Lower leg skin (tissue), 4 donors: ENCODE measurements around the gene JAK1. TPM values are rescaled to one million over a fixed set of nuclear protein-coding genes. Genes with fewer than 3 reads are reported as not detected.

Experiments used
- DNase-seq, 2 donors: peaks; one replicate each; pipeline ENCODE4 v3.0.0-alpha.2; 2019; ENCODE audit warnings: low spot score in 2 of 2
- H3K4me3 ChIP-seq: fragments of 200-600 bp; sonication (generic); 2 replicates; pipeline ENCODE4 v1.5.1; 2017; ENCODE audit warnings: mild to moderate bottlenecking, low read depth; ENCODE audit not compliant: poor library complexity, severe bottlenecking
- CTCF ChIP-seq, 3 donors: fragments of 450-650 bp; IDR thresholded peaks; one replicate each; pipeline ENCODE4 v1.5.1; 2016; ENCODE audit warnings: antibody characterized with exemption in 3 of 3, mild to moderate bottlenecking in 3 of 3, moderate library complexity in 2 of 3
- POLR2A ChIP-seq, 2 donors: fragments of 450-650 bp; IDR thresholded peaks; one replicate each; pipeline ENCODE4 v1.6.1; 2016 to 2017; ENCODE audit warnings: antibody characterized with exemption in 2 of 2, mild to moderate bottlenecking in 1 of 2, moderate library complexity in 1 of 2
- WGBS, 2 donors: methylation state at CpG; one replicate each; pipeline ENCODE4 v1.1.5; 2018; 5-methylcytosine and 5-hydroxymethylcytosine counted together
- intact Hi-C: fragments of 100-400 bp; cut with DNase I; formaldehyde crosslinking; loops from one replicate; pipeline ENCODE4 v1.15.0; 2023; ENCODE audit warnings: low total_unique reads
- total RNA-seq, 4 donors: library from RNA; depleted of rRNA; stranded (reverse); fragments of >200 nt; gene quantifications; one replicate each; pipeline ENCODE4 v1.1.0, GENCODE V29; 2016

JAK1 gene
- total RNA-seq, 4 donors from 2014 or later, result 97.1 to 159 (median 129) TPM

DNA sequence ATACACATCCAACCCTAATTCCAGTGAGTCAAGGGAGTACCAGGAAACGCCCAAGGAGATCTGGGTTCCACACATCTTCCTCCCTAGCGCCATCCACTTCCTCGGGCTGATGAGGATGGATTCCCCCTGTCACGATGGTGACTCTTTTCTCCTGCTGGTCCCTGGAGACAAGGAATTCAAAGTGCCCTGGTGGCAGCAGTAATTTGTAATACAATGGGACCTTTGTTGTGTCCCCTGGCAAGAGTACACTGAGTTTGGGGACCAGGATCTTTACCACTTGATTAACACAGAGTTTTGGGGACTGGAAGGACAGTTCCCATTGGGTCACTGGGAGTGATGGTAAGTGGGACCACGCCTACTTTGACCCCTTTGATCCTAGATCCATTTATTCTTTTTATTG, 9.4 kb upstream of the JAK1 start:
- WGBS, 2 donors, result 87 to 89% methylated on average over 5 of the region's 5 CpGs
- DNase-seq, result no peak
- intact Hi-C loops, result no loop called here
- no peak overlapping the region for H3K4me3 ChIP-seq
- TF ChIP-seq CTCF (IDR thresholded peaks at IDR 0.05) (no peak), POLR2A (IDR thresholded peaks at IDR 0.05) (no peak)

- no peak for TF ChIP-seq CTCF (IDR thresholded peaks at IDR 0.05)
- TF ChIP-seq POLR2A (IDR thresholded peaks at IDR 0.05), result no peak
- H3K4me3 ChIP-seq, result no peak overlapping the region
- intact Hi-C loops, result no loop called here
- 95 to 100% methylated on average over 1 of the region's 1 CpG for WGBS, 2 donors
- no peak for DNase-seq
These were observed 8.8 kb upstream of the JAK1 start for GRCh38 chr1:64975127-64975526.

DNA sequence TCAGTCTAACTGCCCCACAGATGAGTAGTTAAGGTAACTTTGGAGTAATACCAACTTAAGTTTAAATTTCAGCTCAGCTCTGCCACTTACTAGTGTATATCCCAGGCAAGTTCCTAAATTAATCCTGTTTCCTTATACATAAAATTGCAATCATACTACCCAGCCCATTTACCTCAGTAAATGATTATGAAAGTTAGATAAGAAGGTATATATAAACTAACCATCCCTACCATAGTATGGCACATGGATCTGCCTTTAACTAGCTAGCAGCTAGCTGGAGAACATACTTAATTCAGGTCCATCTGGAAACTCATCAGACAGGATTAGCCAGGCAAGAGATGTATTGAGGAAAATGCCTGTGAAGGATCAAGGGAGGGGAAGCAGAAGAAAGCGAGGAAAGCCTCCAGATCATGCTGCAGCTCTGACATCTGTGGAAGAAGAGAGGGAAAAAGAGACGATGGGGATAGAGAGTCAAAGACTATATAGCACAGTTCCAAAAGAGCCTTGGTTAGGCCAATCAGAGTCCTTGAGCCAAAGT, 8.0 kb upstream of the JAK1 start:
- no peak for DNase-seq
- WGBS, 2 donors, result 73 to 77% methylated on average over 2 of the region's 2 CpGs
- intact Hi-C loops, result no loop called here
- TF ChIP-seq CTCF (IDR thresholded peaks at IDR 0.05), result no peak
- TF ChIP-seq POLR2A (IDR thresholded peaks at IDR 0.05), result no peak
- H3K4me3 ChIP-seq, result no peak overlapping the region

DNA sequence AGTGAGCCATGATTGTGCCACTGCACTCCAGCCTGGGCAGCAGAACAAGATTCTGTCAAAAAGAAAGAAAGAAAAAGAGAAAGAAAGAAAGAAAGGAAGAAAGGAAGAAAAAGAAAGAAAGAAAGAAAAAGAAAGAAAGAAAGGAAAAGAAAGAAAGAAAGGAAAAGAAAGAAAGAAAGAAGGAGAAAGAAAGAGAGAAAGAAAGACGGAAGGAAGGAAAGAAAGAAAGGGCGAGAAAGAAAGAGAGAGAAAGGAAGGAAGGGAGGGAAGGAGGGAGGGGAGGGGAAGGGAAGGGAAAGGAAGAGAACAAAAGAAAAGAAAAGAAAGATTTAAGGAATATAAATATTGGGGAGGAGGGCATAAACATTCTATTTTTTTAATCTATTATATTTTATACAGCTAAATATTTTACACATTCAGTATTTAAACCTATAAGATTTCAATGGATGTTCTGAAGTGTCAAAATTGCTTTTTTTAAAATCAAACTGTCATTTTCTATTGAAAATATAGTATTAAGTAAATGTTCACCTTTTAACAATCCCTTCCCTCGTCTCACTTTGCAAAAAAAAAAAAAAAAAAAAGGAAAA, 6.8 kb upstream of the JAK1 start:
- H3K4me3 ChIP-seq, result no peak overlapping the region
- no peak for DNase-seq
- TF ChIP-seq CTCF (IDR thresholded peaks at IDR 0.05) (no peak), POLR2A (IDR thresholded peaks at IDR 0.05) (no peak)
- 82 to 90% methylated on average over 3 of the region's 3 CpGs for WGBS, 2 donors
- intact Hi-C loops, result no loop called here

GRCh38 chr1:64969305-64970046, 3.1 kb upstream of the JAK1 start:
- 65 to 71% methylated on average over 9 of the region's 9 CpGs for WGBS, 2 donors
- H3K4me3 ChIP-seq, result no peak overlapping the region
- DNase-seq, result no peak
- TF ChIP-seq POLR2A (IDR thresholded peaks at IDR 0.05), result no peak
- no peak for TF ChIP-seq CTCF (IDR thresholded peaks at IDR 0.05)
- intact Hi-C loops, result no loop called here
